ENCODE results near the gene ASIC2.

- TF ChIP-seq ZNF830 (tag by site-specific recombination; IDR thresholded peaks at IDR 0.05; ENCODE audit: low read depth) (no peak), ZNF548 (tag by site-specific recombination; IDR thresholded peaks at IDR 0.05) (no peak), ZNF529 (tag by site-specific recombination; IDR thresholded peaks at IDR 0.05; ENCODE audit: insufficient replicate concordance) (no peak), CTCF (tag by site-specific recombination; IDR thresholded peaks at IDR 0.05) (no peak), ZNF785 (tag by site-specific recombination; IDR thresholded peaks at IDR 0.05) (no peak), BCL11A (tag by site-specific recombination; IDR thresholded peaks at IDR 0.05; ENCODE audit: low read depth) (no peak), REST (tag by site-specific recombination; IDR thresholded peaks at IDR 0.05) (no peak), ZNF561 (tag by site-specific recombination; IDR thresholded peaks at IDR 0.05; ENCODE audit: borderline replicate concordance) (no peak), ZNF677 (tag by site-specific recombination; IDR thresholded peaks at IDR 0.05) (no peak), ZNF24 (tag by site-specific recombination; IDR thresholded peaks at IDR 0.05) (no peak), ZNF639 (tag by site-specific recombination; IDR thresholded peaks at IDR 0.05) (no peak), ZNF777 (tag by site-specific recombination; IDR thresholded peaks at IDR 0.05; ENCODE audit: borderline replicate concordance) (no peak), KLF10 (tag by site-specific recombination; IDR thresholded peaks at IDR 0.05) (no peak)
Observed at GRCh38 chr17:33050611-33051140, 242.4 kb downstream of the ASIC2 start.
